ENCODE results near the gene UBE2L3. TPM values are rescaled to one million over a fixed set of nuclear protein-coding genes. Genes with fewer than 3 reads are reported as not detected.

The UBE2L3 gene
- total and polyA plus RNA-seq, 2 experiments from 2014 or later, result 86.3 to 136 TPM

- H3K4me1 ChIP-seq (ENCODE audit: insufficient read depth), result peaks cover 7% of the 10 kb centered on the region; the same call in 1 of the 2 replicates
- peaks cover 9% of the 10 kb centered on the region for H3K36me3 Mint-ChIP-seq (ENCODE audit: low read depth)
- no peak for DNase-seq (ENCODE audit: low spot score)
- H3K9me3 Mint-ChIP-seq, result no peaks in the 10 kb centered on the region
- no peak for TF ChIP-seq ZNF331 (CRISPR knock-in tag; IDR thresholded peaks at IDR 0.05; ENCODE audit: low read depth)
- TF ChIP-seq STAT1 (IDR thresholded peaks at IDR 0.05; ENCODE audit: unreplicated experiment), result no peak
- no peak for TF ChIP-seq ETS1 (IDR thresholded peaks at IDR 0.05)
- TF ChIP-seq POLR2AphosphoS5 (IDR thresholded peaks at IDR 0.05; ENCODE audit: low read depth), result no peak
- TF ChIP-seq EZH2 (IDR thresholded peaks at IDR 0.05; ENCODE audit: low read depth, unreplicated experiment), result no peak
- no peak for TF ChIP-seq NANOG (IDR thresholded peaks at IDR 0.05; ENCODE audit: borderline replicate concordance)
- no peak for TF ChIP-seq ZNF114 (CRISPR knock-in tag; IDR thresholded peaks at IDR 0.05)
- TF ChIP-seq REST (IDR thresholded peaks at IDR 0.05; ENCODE audit: unreplicated experiment), result no peak
- TF ChIP-seq EZH2phosphoT487 (IDR thresholded peaks at IDR 0.05; ENCODE audit: unreplicated experiment), result no peak
- TF ChIP-seq JUNB (IDR thresholded peaks at IDR 0.05; ENCODE audit: unreplicated experiment), result no peak
- no peak for TF ChIP-seq CREB1 (CRISPR knock-in tag; IDR thresholded peaks at IDR 0.05; ENCODE audit: low read depth)
- TF ChIP-seq ZNF462 (CRISPR knock-in tag; IDR thresholded peaks at IDR 0.05), result no peak
- TF ChIP-seq CTCF (conservative IDR thresholded peaks at IDR 0.05; ENCODE audit: low read depth in 2 of 2), result no peak
- H3K27me3 ChIP-seq (ENCODE audit: insufficient read depth), result peaks cover 8% of the 10 kb centered on the region
- H3K27me3 Mint-ChIP-seq (ENCODE audit: insufficient read depth, low read depth, poor library complexity), result peaks cover 27% of the 10 kb centered on the region
- no peak overlapping the region for H3K4me3 Mint-ChIP-seq
- H3K36me3 ChIP-seq (ENCODE audit: insufficient read depth), result no peaks in the 10 kb centered on the region
- H3K9me2 ChIP-seq (ENCODE audit: insufficient read depth), result no peaks in the 10 kb centered on the region
- H3K4me2 ChIP-seq, result no peak overlapping the region
- no peak overlapping the region for H2AFZ ChIP-seq
- no peak overlapping the region for H3K4me3 ChIP-seq
- H3F3A ChIP-seq (replicated peaks; ENCODE audit: low read depth), result peaks cover 9% of the 10 kb centered on the region; the same call in 1 of the 2 replicates
- peaks cover 14% of the 10 kb centered on the region for H3K4me1 Mint-ChIP-seq
- no peak for ATAC-seq
- H3K27ac ChIP-seq (ENCODE audit: low read depth), result no peak overlapping the region
- peaks cover 5% of the 10 kb centered on the region; the same call in 1 of the 2 replicates for H4K20me1 ChIP-seq (replicated peaks; ENCODE audit: insufficient read depth)
- H3K27ac Mint-ChIP-seq, result no peak overlapping the region
- no peaks in the 10 kb centered on the region for H3K79me2 ChIP-seq (replicated peaks; ENCODE audit: insufficient read depth)
Observed at GRCh38 chr22:21639359-21639758, 71.8 kb downstream of the UBE2L3 start.
